GM12878 (cell line): ENCODE data around the gene FGD4. TPM values are rescaled to one million over a fixed set of nuclear protein-coding genes. Genes with fewer than 3 reads are reported as not detected.

Experiments used
- ATAC-seq: fragments of 200-7000 bp; cut with Tn5 transposase; 3 replicates; pipeline ENCODE4 v1.9.1; 2020; ENCODE audit warnings: mild to moderate bottlenecking, moderate library complexity
- BruUV-seq: library from RNA; stranded (reverse); fragments of 400-500 nt; replicated peaks from 2 replicates; lab custom pipeline; 2021; lab: Mats Ljungman, UMichigan
- CTCF ChIA-PET: fragments of 300-600 bp; sonication (Branson Sonifier 250); formaldehyde crosslinking; extraction: SDS; loops from one replicate; lab custom pipeline; 2021; ENCODE audit warnings: inconsistent platforms; lab: Yijun Ruan, JAX
- POLR2A ChIA-PET: fragments of 350-600 bp; formaldehyde crosslinking; extraction: SDS; loops from one replicate; lab custom pipeline; 2021; ENCODE audit warnings: inconsistent platforms; lab: Charles Lee
- RAD21 ChIA-PET: fragments of 300-600 bp; sonication (Branson Sonifier 250); formaldehyde crosslinking; loops from one replicate; lab custom pipeline; 2023; ENCODE audit warnings: antibody characterized with exemption; ENCODE audit not compliant: unreplicated experiment; lab: Charles Lee
- SMC1A ChIA-PET: fragments of 300-600 bp; sonication (Branson Sonifier 250); formaldehyde crosslinking; loops from one replicate; lab custom pipeline; 2023; ENCODE audit not compliant: unreplicated experiment, uncharacterized antibody; lab: Charles Lee
- DNase-seq: peaks from one replicate; pipeline ENCODE4 v3.0.0-alpha.2; 2011; ENCODE audit warnings: low read depth, low spot score
- FAIRE-seq: peaks from 3 replicates; lab custom pipeline; 2011; peaks lifted over from hg19 to GRCh38; lab: Jason Lieb, UNC
- H2AFZ ChIP-seq: 2 replicates; pipeline ENCODE4 v1.6.0; 2011; ENCODE audit warnings: low read depth, low read length, control low read depth; ENCODE audit not compliant: control insufficient read depth
- H3K27ac ChIP-seq: 2 replicates; pipeline ENCODE4 v1.5.1; 2011; ENCODE audit warnings: control low read depth; ENCODE audit not compliant: control insufficient read depth, insufficient read depth
- H3K27me3 ChIP-seq, 2 experiments: replicated peaks in 1 of 2; 2 replicates each; pipeline versions ENCODE4 v1.6.0 to v1.6.1; 2011; ENCODE audit warnings: low read length in 1 of 2; ENCODE audit not compliant: control insufficient read depth in 2 of 2, insufficient read depth in 2 of 2
- H3K36me3 ChIP-seq, 2 experiments: 2 replicates each; pipeline ENCODE4 v1.5.1; 2011; ENCODE audit warnings: low read length in 1 of 2; ENCODE audit not compliant: control insufficient read depth in 2 of 2, insufficient read depth in 2 of 2
- H3K4me1 ChIP-seq: 2 replicates; pipeline ENCODE4 v1.6.1; 2011; ENCODE audit warnings: mild to moderate bottlenecking, low read length, moderate library complexity, mixed read lengths; ENCODE audit not compliant: control insufficient read depth, insufficient read depth
- H3K4me2 ChIP-seq: 2 replicates; pipeline ENCODE4 v1.6.0; 2011; ENCODE audit warnings: control low read depth; ENCODE audit not compliant: control insufficient read depth, insufficient read depth
- H3K4me3 ChIP-seq: fragments of 200-600 bp; sonication (generic); 2 replicates; pipeline ENCODE4 v1.5.1; 2016
- H3K79me2 ChIP-seq: 2 replicates; pipeline ENCODE4 v1.6.0; 2011; ENCODE audit warnings: low read length; ENCODE audit not compliant: control insufficient read depth, insufficient read depth
- H3K9ac ChIP-seq: 2 replicates; pipeline ENCODE4 v1.8.0; 2011; ENCODE audit warnings: low read length, control low read depth, mixed read lengths; ENCODE audit not compliant: control insufficient read depth, insufficient read depth
- H3K9me3 ChIP-seq: replicated peaks from 3 replicates; pipeline ENCODE4 v1.5.1; 2011; ENCODE audit warnings: mild to moderate bottlenecking, low read length; ENCODE audit not compliant: control insufficient read depth, insufficient read depth
- H4K20me1 ChIP-seq: 2 replicates; pipeline ENCODE4 v1.6.0; 2011; ENCODE audit not compliant: control insufficient read depth, insufficient read depth
- BHLHE40 ChIP-seq, 2 experiments: fragments of 450-650 bp in 1 of 2; IDR thresholded peaks; 2 replicates each; pipeline ENCODE4 v1.6.1; 2011 to 2017; ENCODE audit warnings: low read depth in 2 of 2, borderline replicate concordance in 1 of 2, improper control_type of control experiment in 1 of 2, low read length in 1 of 2, mild to moderate bottlenecking in 1 of 2
- E2F8 ChIP-seq: fragments of 450-650 bp; IDR thresholded peaks from 2 replicates; pipeline ENCODE4 v1.6.1; 2018; ENCODE audit warnings: mild to moderate bottlenecking, low read depth, moderate library complexity; ENCODE audit not compliant: partially characterized antibody
- IRF4 ChIP-seq: IDR thresholded peaks from 2 replicates; pipeline ENCODE4 v1.6.1; 2011; ENCODE audit warnings: low read depth, low read length
- SMAD5 ChIP-seq: IDR thresholded peaks from 2 replicates; pipeline ENCODE4 v1.6.1; 2016; ENCODE audit warnings: antibody characterized with exemption, low read depth
- SP1 ChIP-seq: IDR thresholded peaks from one replicate; pipeline ENCODE4 v1.6.1; 2011; ENCODE audit warnings: low read depth, low read length
- ZNF24 ChIP-seq: fragments of 450-650 bp; IDR thresholded peaks from 2 replicates; pipeline ENCODE4 v1.6.1; 2017; ENCODE audit warnings: antibody characterized with exemption, mild to moderate bottlenecking
- WGBS: methylation state at CpG from one replicate; pipeline ENCODE4 v1.1.6; 2016; ENCODE audit warnings: low lambda C conversion rate; ENCODE audit not compliant: insufficient replicate concordance, insufficient coverage; ENCODE audit errors: missing lambda C conversion rate; 5-methylcytosine and 5-hydroxymethylcytosine counted together
- in situ Hi-C: fragments of 300-500 bp; cut with MboI; formaldehyde crosslinking; loops from 9 replicates; pipeline ENCODE4 v1.14.3; 2018; ENCODE audit warnings: mixed read lengths
- intact Hi-C: fragments of 100-400 bp; cut with micrococcal nuclease; formaldehyde crosslinking; loops from one replicate; pipeline ENCODE4 v1.14.2; 2022; ENCODE audit not compliant: unreplicated experiment
- polyA plus RNA-seq, 11 experiments: library from polyadenylated mRNA; depleted of rRNA in 4 of 11; unstranded in 6 of 11; stranded (reverse) in 5 of 11; fragments of >200 nt; fragmentation: Nextera tagmentation in 4 of 11; fragmentation: Illumina TruSeq in 1 of 11; extraction: Ambion mirVana in 4 of 11; extraction: Trizol in 1 of 11; gene quantifications; 1 replicate in 1 of 11; 2 replicates in 10 of 11; pipeline versions ENCODE4 v1.2.1 to v1.2.3, GENCODE V29; 2011 to 2016; ENCODE audit warnings: inconsistent platforms in 2 of 11, missing spikeins in 2 of 11, low read depth in 1 of 11
- total RNA-seq, 4 experiments: library from RNA; depleted of rRNA in 3 of 4; stranded (reverse); fragments of >200 nt in 3 of 4; fragmentation: Illumina TruSeq in 1 of 4; extraction: Trizol in 1 of 4; gene quantifications; 2 replicates each; pipeline versions ENCODE4 v1.2.1 to v1.2.3, GENCODE V29; 2013 to 2021
- TF ChIP-seq, protein P1 (sequence below): fragments of 450-650 bp; formaldehyde crosslinking; IDR thresholded peaks from 2 replicates; pipeline ENCODE4 v1.4.0; 2022; ENCODE audit warnings: mild to moderate bottlenecking, moderate library complexity
- TF ChIP-seq, protein P2 (sequence below): IDR thresholded peaks from 2 replicates; pipeline ENCODE4 v1.6.1; 2011; ENCODE audit warnings: low read depth, low read length, improper control_type of control experiment, borderline replicate concordance

The FGD4 gene
- total and polyA plus RNA-seq, 10 of the 15 experiments (the other 5 are each of a cell fraction or from before 2014, with no cell fraction given) = 0.01 to 0.18 (median 0.08) TPM; not detected in 3

DNA sequence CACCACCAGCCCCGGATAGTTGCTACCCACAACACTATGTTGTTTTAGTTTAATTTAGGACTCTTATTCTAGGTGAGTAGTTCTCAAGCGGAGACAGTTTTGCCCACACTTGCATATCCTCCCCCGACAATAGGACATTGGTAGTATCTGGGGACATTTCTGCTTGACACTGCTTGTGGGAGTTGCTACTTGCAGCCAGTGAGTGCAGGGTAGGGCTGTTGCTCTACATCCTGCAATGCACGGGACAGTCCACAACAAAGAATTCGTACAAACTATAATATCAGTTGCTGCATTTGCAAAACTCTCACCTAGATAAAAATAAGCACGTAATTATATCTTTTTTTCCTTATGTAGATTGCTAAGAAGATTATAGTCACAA, 167.9 kb downstream of the FGD4 start:
- intact Hi-C loops (no loop called here), in situ Hi-C loops (no loop called here)
- H3K27ac ChIP-seq = no peak overlapping the region
- POLR2A ChIA-PET = no interaction called here
- no peaks in the 10 kb centered on the region; a peak in 2 of 4 replicates for H3K27me3 ChIP-seq
- no peak overlapping the region for H2AFZ ChIP-seq
- no peaks in the 10 kb centered on the region for H3K79me2 ChIP-seq
- SMC1A ChIA-PET = no interaction called here
- TF ChIP-seq BHLHE40 (IDR thresholded peaks at IDR 0.05; ENCODE audit: borderline replicate concordance in 1 of 2, low read depth in 2 of 2, low read length in 1 of 2) (no peak), E2F8 (no peak), SMAD5 (no peak), ZNF24 (no peak), IRF4 (no peak), SP1 (no peak)
- TF ChIP-seq, protein P1, sequence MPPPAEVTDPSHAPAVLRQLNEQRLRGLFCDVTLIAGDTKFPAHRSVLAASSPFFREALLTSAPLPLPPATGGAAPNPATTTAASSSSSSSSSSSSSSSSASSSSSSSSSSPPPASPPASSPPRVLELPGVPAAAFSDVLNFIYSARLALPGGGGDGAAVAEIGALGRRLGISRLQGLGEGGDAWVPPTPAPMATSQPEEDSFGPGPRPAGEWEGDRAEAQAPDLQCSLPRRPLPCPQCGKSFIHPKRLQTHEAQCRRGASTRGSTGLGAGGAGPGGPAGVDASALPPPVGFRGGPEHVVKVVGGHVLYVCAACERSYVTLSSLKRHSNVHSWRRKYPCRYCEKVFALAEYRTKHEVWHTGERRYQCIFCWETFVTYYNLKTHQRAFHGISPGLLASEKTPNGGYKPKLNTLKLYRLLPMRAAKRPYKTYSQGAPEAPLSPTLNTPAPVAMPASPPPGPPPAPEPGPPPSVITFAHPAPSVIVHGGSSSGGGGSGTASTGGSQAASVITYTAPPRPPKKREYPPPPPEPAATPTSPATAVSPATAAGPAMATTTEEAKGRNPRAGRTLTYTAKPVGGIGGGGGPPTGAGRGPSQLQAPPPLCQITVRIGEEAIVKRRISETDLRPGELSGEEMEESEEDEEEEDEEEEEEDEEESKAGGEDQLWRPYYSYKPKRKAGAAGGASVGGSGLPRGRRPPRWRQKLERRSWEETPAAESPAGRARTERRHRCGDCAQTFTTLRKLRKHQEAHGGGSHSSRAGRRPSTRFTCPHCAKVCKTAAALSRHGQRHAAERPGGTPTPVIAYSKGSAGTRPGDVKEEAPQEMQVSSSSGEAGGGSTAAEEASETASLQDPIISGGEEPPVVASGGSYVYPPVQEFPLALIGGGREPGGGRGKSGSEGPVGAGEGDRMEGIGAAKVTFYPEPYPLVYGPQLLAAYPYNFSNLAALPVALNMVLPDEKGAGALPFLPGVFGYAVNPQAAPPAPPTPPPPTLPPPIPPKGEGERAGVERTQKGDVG (CRISPR knock-in tag) = no peak
- TF ChIP-seq, protein P2, sequence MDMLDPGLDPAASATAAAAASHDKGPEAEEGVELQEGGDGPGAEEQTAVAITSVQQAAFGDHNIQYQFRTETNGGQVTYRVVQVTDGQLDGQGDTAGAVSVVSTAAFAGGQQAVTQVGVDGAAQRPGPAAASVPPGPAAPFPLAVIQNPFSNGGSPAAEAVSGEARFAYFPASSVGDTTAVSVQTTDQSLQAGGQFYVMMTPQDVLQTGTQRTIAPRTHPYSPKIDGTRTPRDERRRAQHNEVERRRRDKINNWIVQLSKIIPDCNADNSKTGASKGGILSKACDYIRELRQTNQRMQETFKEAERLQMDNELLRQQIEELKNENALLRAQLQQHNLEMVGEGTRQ = no peak
- no peaks in the 10 kb centered on the region for H4K20me1 ChIP-seq
- H3K4me2 ChIP-seq = no peak overlapping the region
- H3K9ac ChIP-seq = no peak overlapping the region
- no peak for ATAC-seq
- no peaks in the 10 kb centered on the region for H3K4me1 ChIP-seq
- CTCF ChIA-PET = interaction anchor here (0.6 kb wide), 1 partner anchor 37 kb away, joined by 3 read pairs; no protein-coding TSS in a partner anchor
- no peak for FAIRE-seq
- H3K9me3 ChIP-seq = no peaks in the 10 kb centered on the region
- no peak overlapping the region for H3K4me3 ChIP-seq
- BruUV-seq = no TSS peak
- WGBS = 21% methylated on average over 6 of the region's 6 CpGs
- H3K36me3 ChIP-seq = no peaks in the 10 kb centered on the region
- RAD21 ChIA-PET = no interaction called here
- no peak for DNase-seq
